Neural cell (in vitro differentiated cells): ENCODE data around the gene PLXDC1. TPM values are rescaled to one million over a fixed set of nuclear protein-coding genes. Genes with fewer than 3 reads are reported as not detected.

ENCODE experiments used
- H2AFZ ChIP-seq: fragments of 200-600, 300-800 bp; sonication (generic), shearing (Covaris generic); 2 replicates; pipeline ENCODE4 v1.6.0; 2014; ENCODE audit warnings: low read depth, mild to moderate bottlenecking, antibody characterized with exemption, low read length, moderate library complexity
- H3F3A ChIP-seq: fragments of 200-600 bp; shearing (Covaris generic); 2 replicates; pipeline ENCODE4 v1.6.1; 2016; ENCODE audit warnings: mild to moderate bottlenecking, moderate library complexity, mixed read lengths, antibody characterized with exemption, low read length; ENCODE audit not compliant: insufficient read depth, poor library complexity, severe bottlenecking
- H3K27ac ChIP-seq: fragments of 200-600, 300-800 bp; sonication (generic), shearing (Covaris generic); 2 replicates; pipeline ENCODE4 v1.5.1; 2014; ENCODE audit warnings: mild to moderate bottlenecking, low read length, moderate library complexity
- H3K27me3 ChIP-seq: fragments of 300-800, 200-600 bp; sonication (generic), shearing (Covaris generic); 2 replicates; pipeline ENCODE4 v1.6.0; 2014; ENCODE audit warnings: mild to moderate bottlenecking, low read depth, low read length, moderate library complexity; ENCODE audit not compliant: insufficient read depth
- H3K36me3 ChIP-seq: fragments of 300-800, 200-600 bp; sonication (generic), shearing (Covaris generic); 2 replicates; pipeline ENCODE4 v1.5.1; 2014; ENCODE audit warnings: mild to moderate bottlenecking, antibody characterized with exemption, low read length, moderate library complexity; ENCODE audit not compliant: insufficient read depth
- H3K4me2 ChIP-seq: fragments of 300-800, 200-600 bp; sonication (generic), shearing (Covaris generic); 2 replicates; pipeline ENCODE4 v1.6.0; 2014; ENCODE audit warnings: mild to moderate bottlenecking, low read length
- H3K4me3 ChIP-seq: fragments of 300-800, 200-600 bp; sonication (generic), shearing (Covaris generic); 2 replicates; pipeline ENCODE4 v1.5.1; 2014; ENCODE audit warnings: mild to moderate bottlenecking, low read length, moderate library complexity
- H3K79me2 ChIP-seq: fragments of 200-600 bp; shearing (Covaris generic); replicated peaks from 2 replicates; pipeline ENCODE4 v1.6.0; 2014; ENCODE audit warnings: mild to moderate bottlenecking, low read length, moderate library complexity; ENCODE audit not compliant: insufficient read depth
- H3K9ac ChIP-seq: fragments of 300-800, 200-600 bp; sonication (generic), shearing (Covaris generic); 2 replicates; pipeline ENCODE4 v1.6.1; 2016; ENCODE audit warnings: mild to moderate bottlenecking, low read length, mixed read lengths
- H3K9me2 ChIP-seq: fragments of 200-600 bp; shearing (Covaris generic); 2 replicates; pipeline ENCODE4 v1.6.1; 2016; ENCODE audit warnings: mild to moderate bottlenecking, low read length, mixed read lengths; ENCODE audit not compliant: insufficient read depth
- H3K9me3 ChIP-seq: fragments of 200-600, 300-800 bp; sonication (generic), shearing (Covaris generic); 2 replicates; pipeline ENCODE4 v1.6.1; 2016; ENCODE audit warnings: mild to moderate bottlenecking, mixed run types, low read length, moderate library complexity, mixed read lengths
- H4K20me1 ChIP-seq: fragments of 200-600 bp; shearing (Covaris generic); 2 replicates; pipeline ENCODE4 v1.6.1; 2016; ENCODE audit warnings: mild to moderate bottlenecking, mixed run types; ENCODE audit not compliant: insufficient read depth
- EP300 ChIP-seq: fragments of 450-650 bp; conservative IDR thresholded peaks from 2 replicates; pipeline ENCODE4 v1.6.1; 2014; ENCODE audit warnings: antibody characterized with exemption, mild to moderate bottlenecking, moderate library complexity; ENCODE audit not compliant: poor library complexity, severe bottlenecking
- EZH2 ChIP-seq: fragments of 200-600, 300-800 bp; shearing (Covaris generic), sonication (generic); IDR thresholded peaks from 2 replicates; pipeline ENCODE4 v1.6.1; 2014; ENCODE audit warnings: antibody characterized with exemption, low read length, borderline replicate concordance, mild to moderate bottlenecking; ENCODE audit not compliant: insufficient read depth, poor library complexity, severe bottlenecking
- MXI1 ChIP-seq: fragments of 450-650 bp; conservative IDR thresholded peaks from 2 replicates; pipeline ENCODE4 v1.6.1; 2014; ENCODE audit warnings: antibody characterized with exemption, mild to moderate bottlenecking; ENCODE audit not compliant: poor library complexity, severe bottlenecking
- POLR2AphosphoS5 ChIP-seq: IDR thresholded peaks from 2 replicates; pipeline ENCODE4 v1.6.1; 2012
- RAD21 ChIP-seq: fragments of 450-650 bp; conservative IDR thresholded peaks from 2 replicates; pipeline ENCODE4 v1.6.1; 2014; ENCODE audit warnings: antibody characterized with exemption, mild to moderate bottlenecking, moderate library complexity
- SMC3 ChIP-seq: fragments of 450-650 bp; conservative IDR thresholded peaks from 2 replicates; pipeline ENCODE4 v1.6.1; 2014; ENCODE audit warnings: antibody characterized with exemption, mild to moderate bottlenecking, moderate library complexity; ENCODE audit not compliant: poor library complexity
- TAF1 ChIP-seq: IDR thresholded peaks from 2 replicates; pipeline ENCODE4 v1.6.1; 2012; ENCODE audit warnings: low read depth
- polyA plus RNA-seq: library from polyadenylated mRNA; depleted of rRNA; stranded (reverse); fragments of >200 nt; gene quantifications from 2 replicates; pipeline ENCODE4 v1.2.3, GENCODE V29; 2014
- TF ChIP-seq, protein P1 (sequence below): fragments of 450-650 bp; IDR thresholded peaks from 2 replicates; pipeline ENCODE4 v1.5.1; 2014; ENCODE audit warnings: antibody characterized with exemption, mild to moderate bottlenecking, moderate library complexity; ENCODE audit not compliant: poor library complexity, severe bottlenecking
- TF ChIP-seq, protein P2 (sequence below): IDR thresholded peaks from 2 replicates; pipeline ENCODE4 v1.6.1; 2012; ENCODE audit warnings: borderline replicate concordance

The PLXDC1 gene
- polyA plus RNA-seq, 1 donor from 2014 or later = 10.0 TPM

DNA sequence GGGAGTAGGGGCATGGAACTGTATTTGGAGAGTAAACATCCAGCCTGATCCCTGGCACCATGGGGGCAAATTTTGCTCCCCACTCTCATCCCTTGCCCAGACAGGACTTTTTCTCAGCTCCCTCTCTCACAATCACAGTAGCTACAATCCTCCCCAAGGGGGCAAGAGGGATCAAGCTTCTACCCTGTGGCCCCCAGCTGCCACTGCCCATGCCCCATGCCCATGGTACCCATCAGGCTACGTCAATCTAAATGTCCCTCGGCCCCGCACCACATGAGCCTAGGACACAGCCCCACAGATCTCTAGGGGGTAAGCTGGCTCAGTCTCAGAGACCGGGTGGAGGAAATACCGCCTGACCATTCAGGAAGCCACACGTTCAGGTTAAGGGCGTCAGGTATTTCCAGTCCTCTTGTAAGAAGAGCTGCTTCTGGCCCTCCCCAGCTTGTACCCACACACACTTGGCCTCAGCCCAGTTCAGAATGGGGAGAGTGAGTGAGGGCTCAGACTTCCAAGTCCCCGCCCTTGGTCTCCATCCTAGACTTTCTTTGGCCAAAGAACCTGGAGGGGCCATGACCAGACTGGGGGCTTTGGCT lies 44.2 kb upstream of the PLXDC1 start:
- Histone ChIP-seq H2AFZ (no peak overlapping the region), H4K20me1 (peaks cover 6% of the 10 kb centered on the region), H3K4me3 (peak overlapping the region; percentile 98), H3K27ac (no peak overlapping the region), H3K36me3 (no peaks in the 10 kb centered on the region), H3K9ac (peak overlapping the region; percentile 98), H3K27me3 (no peaks in the 10 kb centered on the region), H3K9me3 (no peaks in the 10 kb centered on the region), H3K9me2 (no peaks in the 10 kb centered on the region), H3F3A (no peaks in the 10 kb centered on the region), H3K4me2 (peak overlapping the region; percentile 90), H3K79me2 (peaks cover 34% of the 10 kb centered on the region)
- TF ChIP-seq, protein P1, sequence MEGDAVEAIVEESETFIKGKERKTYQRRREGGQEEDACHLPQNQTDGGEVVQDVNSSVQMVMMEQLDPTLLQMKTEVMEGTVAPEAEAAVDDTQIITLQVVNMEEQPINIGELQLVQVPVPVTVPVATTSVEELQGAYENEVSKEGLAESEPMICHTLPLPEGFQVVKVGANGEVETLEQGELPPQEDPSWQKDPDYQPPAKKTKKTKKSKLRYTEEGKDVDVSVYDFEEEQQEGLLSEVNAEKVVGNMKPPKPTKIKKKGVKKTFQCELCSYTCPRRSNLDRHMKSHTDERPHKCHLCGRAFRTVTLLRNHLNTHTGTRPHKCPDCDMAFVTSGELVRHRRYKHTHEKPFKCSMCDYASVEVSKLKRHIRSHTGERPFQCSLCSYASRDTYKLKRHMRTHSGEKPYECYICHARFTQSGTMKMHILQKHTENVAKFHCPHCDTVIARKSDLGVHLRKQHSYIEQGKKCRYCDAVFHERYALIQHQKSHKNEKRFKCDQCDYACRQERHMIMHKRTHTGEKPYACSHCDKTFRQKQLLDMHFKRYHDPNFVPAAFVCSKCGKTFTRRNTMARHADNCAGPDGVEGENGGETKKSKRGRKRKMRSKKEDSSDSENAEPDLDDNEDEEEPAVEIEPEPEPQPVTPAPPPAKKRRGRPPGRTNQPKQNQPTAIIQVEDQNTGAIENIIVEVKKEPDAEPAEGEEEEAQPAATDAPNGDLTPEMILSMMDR = no peak
- no peak for TF ChIP-seq SMC3
- TF ChIP-seq RAD21 = no peak
- TF ChIP-seq MXI1 = no peak
- TF ChIP-seq EP300 = no peak
- TF ChIP-seq TAF1 = no peak
- no peak for TF ChIP-seq POLR2AphosphoS5
- TF ChIP-seq EZH2 = no peak
- TF ChIP-seq, protein P2, sequence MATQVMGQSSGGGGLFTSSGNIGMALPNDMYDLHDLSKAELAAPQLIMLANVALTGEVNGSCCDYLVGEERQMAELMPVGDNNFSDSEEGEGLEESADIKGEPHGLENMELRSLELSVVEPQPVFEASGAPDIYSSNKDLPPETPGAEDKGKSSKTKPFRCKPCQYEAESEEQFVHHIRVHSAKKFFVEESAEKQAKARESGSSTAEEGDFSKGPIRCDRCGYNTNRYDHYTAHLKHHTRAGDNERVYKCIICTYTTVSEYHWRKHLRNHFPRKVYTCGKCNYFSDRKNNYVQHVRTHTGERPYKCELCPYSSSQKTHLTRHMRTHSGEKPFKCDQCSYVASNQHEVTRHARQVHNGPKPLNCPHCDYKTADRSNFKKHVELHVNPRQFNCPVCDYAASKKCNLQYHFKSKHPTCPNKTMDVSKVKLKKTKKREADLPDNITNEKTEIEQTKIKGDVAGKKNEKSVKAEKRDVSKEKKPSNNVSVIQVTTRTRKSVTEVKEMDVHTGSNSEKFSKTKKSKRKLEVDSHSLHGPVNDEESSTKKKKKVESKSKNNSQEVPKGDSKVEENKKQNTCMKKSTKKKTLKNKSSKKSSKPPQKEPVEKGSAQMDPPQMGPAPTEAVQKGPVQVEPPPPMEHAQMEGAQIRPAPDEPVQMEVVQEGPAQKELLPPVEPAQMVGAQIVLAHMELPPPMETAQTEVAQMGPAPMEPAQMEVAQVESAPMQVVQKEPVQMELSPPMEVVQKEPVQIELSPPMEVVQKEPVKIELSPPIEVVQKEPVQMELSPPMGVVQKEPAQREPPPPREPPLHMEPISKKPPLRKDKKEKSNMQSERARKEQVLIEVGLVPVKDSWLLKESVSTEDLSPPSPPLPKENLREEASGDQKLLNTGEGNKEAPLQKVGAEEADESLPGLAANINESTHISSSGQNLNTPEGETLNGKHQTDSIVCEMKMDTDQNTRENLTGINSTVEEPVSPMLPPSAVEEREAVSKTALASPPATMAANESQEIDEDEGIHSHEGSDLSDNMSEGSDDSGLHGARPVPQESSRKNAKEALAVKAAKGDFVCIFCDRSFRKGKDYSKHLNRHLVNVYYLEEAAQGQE = no peak

DNA sequence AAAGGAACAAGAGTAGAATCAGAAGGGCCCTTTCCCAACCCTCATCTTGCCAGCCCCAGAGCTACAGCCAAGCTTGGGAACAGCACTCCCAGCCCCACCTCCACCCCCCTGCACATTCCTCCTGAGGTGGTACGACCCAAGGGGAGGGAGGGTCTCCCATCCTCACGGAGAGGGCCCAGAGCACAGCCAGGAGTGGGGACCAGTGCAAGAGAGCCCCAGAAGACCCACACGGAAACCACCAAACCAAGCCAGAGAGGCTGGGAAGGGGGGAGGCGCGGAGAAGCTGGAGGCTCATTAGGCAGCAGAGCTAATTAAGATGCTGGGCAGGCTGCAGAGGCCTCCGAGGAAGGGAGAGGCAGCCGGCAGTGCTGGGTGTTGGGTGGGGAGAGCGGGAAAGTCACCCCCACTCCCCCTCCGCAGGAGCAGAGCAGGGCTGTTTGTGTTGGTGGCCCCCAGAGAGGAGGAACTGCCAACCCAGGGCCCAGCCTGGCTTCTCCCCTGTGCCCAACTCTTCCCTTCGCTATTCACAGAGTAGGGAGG lies 43.6 kb upstream of the PLXDC1 start:
- no peak overlapping the region for H2AFZ ChIP-seq
- peak overlapping the region; percentile 98 for H3K4me3 ChIP-seq
- H3K9me3 ChIP-seq = no peaks in the 10 kb centered on the region
- peaks cover 27% of the 10 kb centered on the region for H3K79me2 ChIP-seq
- H3K27ac ChIP-seq = peak overlapping the region; percentile 20
- no peaks in the 10 kb centered on the region for H3K27me3 ChIP-seq
- H3K9ac ChIP-seq = peak overlapping the region; percentile 98
- H4K20me1 ChIP-seq = peaks cover 6% of the 10 kb centered on the region
- H3K9me2 ChIP-seq = no peaks in the 10 kb centered on the region
- H3F3A ChIP-seq = no peaks in the 10 kb centered on the region
- peak overlapping the region; percentile 90 for H3K4me2 ChIP-seq
- no peak for TF ChIP-seq MXI1
- TF ChIP-seq TAF1 = no peak
- no peak for TF ChIP-seq EP300
- TF ChIP-seq SMC3 = no peak
- TF ChIP-seq, protein P1 = no peak
- no peak for TF ChIP-seq RAD21
- TF ChIP-seq POLR2AphosphoS5 = no peak
- no peak for TF ChIP-seq EZH2
- TF ChIP-seq, protein P2 = no peak
- no peaks in the 10 kb centered on the region for H3K36me3 ChIP-seq
